ENCODE measurements around the gene CCDC80.
A peak's percentile ranks its signal among the peaks of the same experiment; 100 is the strongest.

Gene CCDC80

DNA sequence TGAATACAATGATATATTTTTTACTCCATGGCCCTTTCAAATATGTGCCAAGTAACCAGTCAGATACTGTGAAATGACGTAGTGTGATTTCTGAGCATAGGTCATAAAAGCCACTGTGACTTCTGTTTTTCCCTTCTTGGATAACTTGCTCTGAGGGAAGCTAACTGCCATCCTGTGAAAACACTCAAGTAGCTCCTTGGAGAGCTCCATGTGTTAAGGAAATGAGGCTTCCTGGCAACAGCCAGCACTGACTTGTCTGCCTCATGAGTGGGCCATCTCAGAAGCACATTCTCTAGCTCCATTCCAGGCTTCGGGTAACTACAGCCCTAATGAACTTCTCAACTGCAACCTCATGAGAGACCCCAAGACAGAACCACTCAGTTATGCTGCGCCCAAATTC, 9.5 kb upstream of the CCDC80 start:
- TF ChIP-seq, protein P1, sequence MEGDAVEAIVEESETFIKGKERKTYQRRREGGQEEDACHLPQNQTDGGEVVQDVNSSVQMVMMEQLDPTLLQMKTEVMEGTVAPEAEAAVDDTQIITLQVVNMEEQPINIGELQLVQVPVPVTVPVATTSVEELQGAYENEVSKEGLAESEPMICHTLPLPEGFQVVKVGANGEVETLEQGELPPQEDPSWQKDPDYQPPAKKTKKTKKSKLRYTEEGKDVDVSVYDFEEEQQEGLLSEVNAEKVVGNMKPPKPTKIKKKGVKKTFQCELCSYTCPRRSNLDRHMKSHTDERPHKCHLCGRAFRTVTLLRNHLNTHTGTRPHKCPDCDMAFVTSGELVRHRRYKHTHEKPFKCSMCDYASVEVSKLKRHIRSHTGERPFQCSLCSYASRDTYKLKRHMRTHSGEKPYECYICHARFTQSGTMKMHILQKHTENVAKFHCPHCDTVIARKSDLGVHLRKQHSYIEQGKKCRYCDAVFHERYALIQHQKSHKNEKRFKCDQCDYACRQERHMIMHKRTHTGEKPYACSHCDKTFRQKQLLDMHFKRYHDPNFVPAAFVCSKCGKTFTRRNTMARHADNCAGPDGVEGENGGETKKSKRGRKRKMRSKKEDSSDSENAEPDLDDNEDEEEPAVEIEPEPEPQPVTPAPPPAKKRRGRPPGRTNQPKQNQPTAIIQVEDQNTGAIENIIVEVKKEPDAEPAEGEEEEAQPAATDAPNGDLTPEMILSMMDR (IDR thresholded peaks at IDR 0.05; ENCODE audit: borderline replicate concordance, insufficient read depth, low read depth, low read length): no peak
- no peak overlapping the region for H3K4me3 ChIP-seq (ENCODE audit: low read depth, low read length)

DNA sequence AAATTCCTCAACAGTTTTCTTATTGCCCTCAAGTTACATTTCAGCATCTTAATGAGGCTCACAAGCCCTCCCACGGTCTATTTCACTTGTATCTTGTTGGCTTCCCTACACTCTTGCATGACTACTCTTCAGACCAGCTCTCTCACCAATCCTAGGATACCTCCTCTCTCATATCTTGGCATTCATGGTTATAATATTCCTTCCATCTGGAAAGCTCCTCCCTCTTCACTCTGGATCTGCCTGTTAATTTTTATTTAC, 8.5 kb upstream of the CCDC80 start:
- TF ChIP-seq, protein P1 (IDR thresholded peaks at IDR 0.05; ENCODE audit: borderline replicate concordance, insufficient read depth, low read depth, low read length): no peak
- no peak overlapping the region for H3K4me3 ChIP-seq (ENCODE audit: low read depth, low read length)

DNA sequence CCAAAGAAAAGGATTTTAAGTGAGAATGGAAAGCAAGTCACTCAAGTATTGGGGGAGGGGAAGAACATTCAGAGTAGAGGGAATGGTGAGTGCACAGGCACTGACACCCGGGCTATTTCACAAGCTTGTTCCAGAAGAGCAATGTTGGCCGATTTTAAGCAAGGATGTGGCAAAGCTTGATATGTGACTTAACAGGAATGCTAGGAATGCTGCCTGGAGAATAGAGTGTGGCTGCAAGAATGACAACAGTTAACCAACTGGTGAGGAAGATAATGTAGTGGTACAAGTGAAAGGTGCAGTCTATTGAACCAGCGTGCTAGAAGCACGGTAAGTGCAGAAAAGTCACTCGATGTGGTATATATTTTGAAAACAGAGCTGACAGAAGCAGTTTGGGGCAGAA, 6.2 kb upstream of the CCDC80 start:
- TF ChIP-seq, protein P1 (IDR thresholded peaks at IDR 0.05; ENCODE audit: borderline replicate concordance, insufficient read depth, low read depth, low read length): no peak
- no peak overlapping the region for H3K4me3 ChIP-seq (ENCODE audit: low read depth, low read length)

DNA sequence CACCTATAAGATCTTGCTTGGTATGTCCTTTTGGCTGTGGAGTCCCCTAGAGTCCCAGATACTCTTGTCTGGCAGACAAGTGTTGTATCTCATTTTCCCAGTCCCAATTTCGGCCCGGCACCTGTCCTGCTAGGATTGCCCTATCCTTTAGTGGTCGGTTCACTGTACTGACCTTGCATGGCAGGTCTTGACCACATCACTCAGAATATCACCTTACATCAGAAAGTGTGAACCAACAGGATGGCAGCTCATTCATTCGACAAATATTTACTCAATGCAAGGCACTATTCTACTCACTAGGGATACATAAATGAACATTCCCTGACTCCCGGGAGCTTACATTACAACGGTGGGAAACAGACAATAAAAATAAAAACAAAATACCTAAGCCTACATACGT, 5.7 kb upstream of the CCDC80 start:
- H3K4me3 ChIP-seq (ENCODE audit: low read depth, low read length): no peak overlapping the region
- TF ChIP-seq, protein P1 (IDR thresholded peaks at IDR 0.05; ENCODE audit: borderline replicate concordance, insufficient read depth, low read depth, low read length): no peak

DNA sequence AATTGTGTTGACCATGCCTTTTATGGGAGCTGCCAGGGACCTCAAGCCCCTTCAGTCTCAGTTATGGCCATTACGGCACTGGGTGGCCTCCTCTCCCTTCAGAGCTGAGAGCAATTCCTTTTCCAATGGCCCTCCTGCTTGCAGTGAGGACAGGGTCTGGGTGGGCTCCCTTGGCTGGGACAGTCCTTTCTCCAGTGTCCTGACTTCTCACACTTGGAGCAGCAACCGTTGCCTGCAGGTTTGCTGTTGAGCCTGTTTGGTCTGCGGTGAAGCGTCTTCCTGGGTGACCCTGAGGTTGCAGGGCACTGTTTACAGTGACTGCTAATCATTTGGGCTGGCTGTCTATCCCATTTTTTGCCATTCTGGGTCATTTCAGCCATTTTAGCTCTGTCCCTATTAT, 3.5 kb upstream of the CCDC80 start:
- no peak overlapping the region for H3K4me3 ChIP-seq (ENCODE audit: low read depth, low read length)
- TF ChIP-seq, protein P1 (IDR thresholded peaks at IDR 0.05; ENCODE audit: borderline replicate concordance, insufficient read depth, low read depth, low read length): no peak

DNA sequence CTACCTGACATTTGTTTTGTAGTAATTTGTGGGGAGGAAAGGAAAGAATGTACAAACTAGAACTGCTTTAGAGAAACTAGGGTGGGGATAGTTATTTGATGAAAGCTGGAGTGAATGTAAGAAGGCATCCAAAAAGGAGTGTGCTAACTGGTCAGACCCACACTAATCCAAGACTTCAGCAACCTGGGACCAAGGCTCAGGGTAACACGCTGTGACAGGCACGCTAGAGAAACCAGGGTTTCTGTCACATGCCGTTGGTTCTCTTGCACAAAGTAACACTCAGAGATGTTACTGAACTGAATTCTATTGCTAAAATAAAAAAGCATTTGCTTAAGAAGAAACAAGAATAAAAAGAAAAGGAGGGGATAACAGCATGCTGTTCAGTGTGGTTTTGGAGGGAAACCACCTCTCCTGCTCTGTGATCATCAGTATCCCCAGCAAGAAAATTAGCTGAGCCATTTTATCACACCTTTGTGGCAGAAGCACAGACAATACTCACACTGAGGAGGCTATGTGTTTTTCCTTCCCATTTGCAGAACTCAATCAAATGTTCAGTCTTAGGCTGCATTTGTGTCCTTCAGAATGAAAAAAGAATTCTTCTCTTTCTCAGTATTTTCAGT, 2.8 kb upstream of the CCDC80 start:
- TF ChIP-seq, protein P1 (IDR thresholded peaks at IDR 0.05; ENCODE audit: borderline replicate concordance, insufficient read depth, low read depth, low read length): no peak
- H3K4me3 ChIP-seq (ENCODE audit: low read depth, low read length): no peak overlapping the region

DNA sequence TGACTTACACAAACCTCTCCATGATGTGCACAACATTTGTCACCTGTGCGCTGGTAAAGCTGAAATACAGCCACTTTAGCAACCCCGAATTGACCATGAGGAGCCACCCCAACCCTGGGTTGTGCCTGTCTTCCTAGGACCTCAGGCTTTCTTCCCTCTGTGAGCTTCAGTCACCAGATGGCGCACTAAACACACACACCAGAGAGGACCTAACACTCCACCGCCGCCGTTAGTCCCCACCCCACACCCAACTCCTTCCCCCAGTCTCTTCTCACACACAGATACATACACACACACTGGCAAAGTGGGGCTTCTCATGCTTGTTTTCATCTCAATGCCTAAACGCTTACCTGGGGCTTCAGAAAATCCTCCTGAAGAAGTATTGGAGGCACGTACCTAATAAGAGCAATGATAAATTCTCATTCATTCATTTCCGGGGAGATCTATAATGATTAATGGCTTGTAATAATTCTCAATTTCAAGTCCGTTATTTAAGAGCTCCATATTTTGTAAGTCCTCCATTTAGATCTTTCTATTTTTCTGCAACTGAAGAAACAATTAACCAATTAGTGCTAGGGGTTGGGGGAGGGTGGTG, 2.1 kb upstream of the CCDC80 start:
- H3K4me3 ChIP-seq (ENCODE audit: low read depth, low read length): no peak overlapping the region
- TF ChIP-seq, protein P1 (IDR thresholded peaks at IDR 0.05; ENCODE audit: borderline replicate concordance, insufficient read depth, low read depth, low read length): peak; percentile 82

Measured in GM12875 (cell line).